K562 (cell line): ENCODE results near the gene COL23A1. TPM values are rescaled to one million over a fixed set of nuclear protein-coding genes. Genes with fewer than 3 reads are reported as not detected.

Experiments
- ATAC-seq: fragments of 200-7000 bp; cut with Tn5 transposase; 3 replicates; pipeline ENCODE4 v1.9.1; 2020; ENCODE audit warnings: moderate library complexity
- BruUV-seq: library from RNA; stranded (reverse); fragments of 400-500 nt; replicated peaks from 2 replicates; lab custom pipeline; 2021; lab: Mats Ljungman, UMichigan
- CTCF ChIA-PET: fragments of 300-600 bp; formaldehyde crosslinking; extraction: SDS; loops from one replicate; lab custom pipeline; 2021; ENCODE audit warnings: low intra/inter-chr PET ratio; lab: Yijun Ruan, JAX
- POLR2A ChIA-PET: fragments of 300-600, 350-650 bp; sonication (Branson Sonifier 250); formaldehyde crosslinking; extraction: SDS; loops from one replicate; lab custom pipeline; 2021; ENCODE audit warnings: antibody characterized with exemption, inconsistent platforms; lab: Yijun Ruan, JAX
- DNase-seq, 4 experiments: peaks; one replicate each; pipeline versions ENCODE4 v3.0.0 to v3.0.0-alpha.2; 2011 to 2018; ENCODE audit warnings: low spot score in 3 of 4, mixed read lengths in 3 of 4; ENCODE audit errors: extremely low read depth in 1 of 4
- FAIRE-seq: peaks from 2 replicates; lab custom pipeline; 2011; peaks lifted over from hg19 to GRCh38; lab: Jason Lieb, UNC
- H2AFZ ChIP-seq: 2 replicates; pipeline ENCODE4 v1.6.0; 2011; ENCODE audit warnings: low read depth, low read length, control low read depth, inconsistent platforms
- H3K27ac ChIP-seq: fragments of 200-600 bp; 3 replicates; pipeline ENCODE4 v1.8.0; 2011; ENCODE audit warnings: low read depth, mild to moderate bottlenecking, control low read depth, inconsistent platforms, low read length, moderate library complexity, mixed read lengths; ENCODE audit errors: extremely low read depth
- H3K27me3 ChIP-seq, 2 experiments: fragments of 300-600 bp in 1 of 2; 2 replicates in 1 of 2; 3 replicates in 1 of 2; pipeline versions ENCODE4 v1.6.0 to v1.8.0; 2011; ENCODE audit warnings: inconsistent platforms in 2 of 2, low read length in 2 of 2, mild to moderate bottlenecking in 1 of 2, mixed read lengths in 1 of 2, moderate library complexity in 1 of 2; ENCODE audit not compliant: control insufficient read depth in 2 of 2, insufficient read depth in 2 of 2
- H3K36me3 ChIP-seq: fragments of 300-600 bp; 3 replicates; pipeline ENCODE4 v1.8.0; 2011; ENCODE audit warnings: mild to moderate bottlenecking, low read length, inconsistent platforms; ENCODE audit not compliant: control insufficient read depth, insufficient read depth
- H3K4me1 ChIP-seq, 2 experiments: fragments of 200-600 bp in 1 of 2; replicated peaks in 1 of 2; 2 replicates in 1 of 2; 3 replicates in 1 of 2; pipeline versions ENCODE4 v1.5.1 to v1.8.0; 2011; ENCODE audit warnings: inconsistent platforms in 2 of 2, low read length in 2 of 2, mild to moderate bottlenecking in 1 of 2, mixed read lengths in 1 of 2, moderate library complexity in 1 of 2; ENCODE audit not compliant: control insufficient read depth in 2 of 2, insufficient read depth in 2 of 2
- H3K4me2 ChIP-seq: 2 replicates; pipeline ENCODE4 v1.6.1; 2011; ENCODE audit warnings: low read length, control low read depth, inconsistent platforms, mixed read lengths; ENCODE audit not compliant: insufficient read depth
- H3K4me3 ChIP-seq: fragments of 200-600 bp; sonication (generic), shearing (Covaris generic); 2 replicates; pipeline ENCODE4 v1.5.1; 2016; ENCODE audit warnings: control low read depth, inconsistent platforms
- H3K79me2 ChIP-seq: fragments of 200-600 bp; 3 replicates; pipeline ENCODE4 v1.8.0; 2011; ENCODE audit warnings: low read length, inconsistent platforms; ENCODE audit not compliant: control insufficient read depth, insufficient read depth
- H3K9ac ChIP-seq, 2 experiments: 2 replicates each; pipeline versions ENCODE4 v1.6.0 to v1.6.1; 2011; ENCODE audit warnings: low read depth in 2 of 2, low read length in 2 of 2, control low read depth in 1 of 2, inconsistent platforms in 1 of 2, mild to moderate bottlenecking in 1 of 2, mixed read lengths in 1 of 2; ENCODE audit not compliant: insufficient read depth in 1 of 2
- H3K9me1 ChIP-seq: one replicate; pipeline ENCODE4 v1.6.0; 2011; ENCODE audit warnings: inconsistent platforms, mild to moderate bottlenecking, low read length, moderate library complexity; ENCODE audit not compliant: control insufficient read depth, insufficient read depth
- H3K9me3 ChIP-seq: replicated peaks from 2 replicates; pipeline ENCODE4 v1.5.1; 2011; ENCODE audit warnings: low read depth, low read length, inconsistent platforms; ENCODE audit not compliant: control insufficient read depth, insufficient read depth
- H4K20me1 ChIP-seq: replicated peaks from 2 replicates; pipeline ENCODE4 v1.6.1; 2011; ENCODE audit warnings: low read length, inconsistent platforms, mixed read lengths; ENCODE audit not compliant: control insufficient read depth, insufficient read depth
- CBFA2T2 ChIP-seq: fragments of 450-650 bp; conservative IDR thresholded peaks from 2 replicates; pipeline ENCODE4 v1.6.1; 2017; ENCODE audit warnings: mild to moderate bottlenecking
- HNRNPLL ChIP-seq: fragments of 200-400 bp; formaldehyde crosslinking; IDR thresholded peaks from 2 replicates; pipeline ENCODE4 v1.6.1; 2017; ENCODE audit warnings: low read length, low read depth, mild to moderate bottlenecking; ENCODE audit not compliant: poor library complexity, severe bottlenecking
- NFIC ChIP-seq: fragments of 450-650 bp; IDR thresholded peaks from 2 replicates; pipeline ENCODE4 v1.6.1; 2017; ENCODE audit warnings: mild to moderate bottlenecking, inconsistent platforms
- NUFIP1 ChIP-seq: fragments of 450-650 bp; IDR thresholded peaks from 2 replicates; pipeline ENCODE4 v1.6.1; 2018; ENCODE audit not compliant: partially characterized antibody
- SAFB2 ChIP-seq: fragments of 200-400 bp; formaldehyde crosslinking; IDR thresholded peaks from 2 replicates; pipeline ENCODE4 v1.6.1; 2018; ENCODE audit warnings: borderline replicate concordance, low read length, low read depth, moderate library complexity; ENCODE audit not compliant: severe bottlenecking
- SNRNP70 ChIP-seq: fragments of 200-400 bp; formaldehyde crosslinking; optimal IDR thresholded peaks from 2 replicates; pipeline ENCODE3; 2017; ENCODE audit warnings: low read depth, low read length
- TAL1 ChIP-seq: fragments of 450-650 bp; IDR thresholded peaks from 2 replicates; pipeline ENCODE4 v1.6.1; 2016; ENCODE audit warnings: mild to moderate bottlenecking
- ZFX ChIP-seq: sonication (generic); formaldehyde crosslinking; IDR thresholded peaks from 2 replicates; pipeline ENCODE4 v1.8.0; 2022; ENCODE audit warnings: mild to moderate bottlenecking, missing genetic modification reagents, moderate library complexity
- WGBS: fragments of 100-300 bp; shearing (Covaris generic); methylation state at CpG from one replicate; pipeline ENCODE4 v1.1.6; 2016; ENCODE audit warnings: low coverage, mixed read lengths; ENCODE audit not compliant: insufficient coverage; ENCODE audit errors: missing lambda C conversion rate; 5-methylcytosine and 5-hydroxymethylcytosine counted together
- in situ Hi-C: fragments of 300-500 bp; cut with MboI; formaldehyde crosslinking; loops from 4 replicates; pipeline ENCODE4 v1.15.0; 2018; ENCODE audit warnings: inconsistent platforms, mixed read lengths
- intact Hi-C: fragments of 100-400 bp; cut with micrococcal nuclease; formaldehyde crosslinking; loops from 2 replicates; pipeline ENCODE4 v1.14.2; 2022
- polyA plus RNA-seq, 8 experiments: library from polyadenylated mRNA; depleted of rRNA in 4 of 8; stranded (reverse) in 5 of 8; unstranded in 3 of 8; fragments of >200 nt; fragmentation: Nextera tagmentation in 2 of 8; fragmentation: Illumina TruSeq in 1 of 8; extraction: Ambion mirVana in 2 of 8; extraction: Trizol in 1 of 8; gene quantifications; 2 replicates each; pipeline versions ENCODE4 v1.2.1 to v1.2.3, GENCODE V29; 2011 to 2014; ENCODE audit warnings: inconsistent platforms in 1 of 8, missing spikeins in 1 of 8
- total RNA-seq, 7 experiments: library from RNA; depleted of rRNA in 6 of 7; stranded (reverse); fragments of >200 nt in 6 of 7; fragmentation: Illumina TruSeq in 2 of 7; extraction: Trizol in 2 of 7; gene quantifications; 2 replicates each; pipeline versions ENCODE4 v1.2.1 to v1.2.3, GENCODE V29; 2011 to 2021; ENCODE audit warnings: low replicate concordance in 1 of 7
- TF ChIP-seq, protein P1 (sequence below), 2 experiments: fragments of 450-650 bp in 1 of 2; sonication (generic) in 1 of 2; formaldehyde crosslinking in 1 of 2; IDR thresholded peaks; 2 replicates each; pipeline versions ENCODE4 v1.7.1 to v1.9.0; 2016 to 2022; ENCODE audit warnings: inconsistent platforms in 1 of 2, mild to moderate bottlenecking in 1 of 2, missing genetic modification reagents in 1 of 2
- TF ChIP-seq, protein P2 (sequence below): fragments of 450-650 bp; IDR thresholded peaks from 2 replicates; pipeline ENCODE4 v1.6.1; 2014; ENCODE audit warnings: low read depth, mild to moderate bottlenecking, moderate library complexity, borderline replicate concordance

The COL23A1 gene
- total and polyA plus RNA-seq, 9 of the 15 experiments (the other 6 are each of a cell fraction or from before 2014, with no cell fraction given), result 0.09 TPM; not detected in 8

DNA sequence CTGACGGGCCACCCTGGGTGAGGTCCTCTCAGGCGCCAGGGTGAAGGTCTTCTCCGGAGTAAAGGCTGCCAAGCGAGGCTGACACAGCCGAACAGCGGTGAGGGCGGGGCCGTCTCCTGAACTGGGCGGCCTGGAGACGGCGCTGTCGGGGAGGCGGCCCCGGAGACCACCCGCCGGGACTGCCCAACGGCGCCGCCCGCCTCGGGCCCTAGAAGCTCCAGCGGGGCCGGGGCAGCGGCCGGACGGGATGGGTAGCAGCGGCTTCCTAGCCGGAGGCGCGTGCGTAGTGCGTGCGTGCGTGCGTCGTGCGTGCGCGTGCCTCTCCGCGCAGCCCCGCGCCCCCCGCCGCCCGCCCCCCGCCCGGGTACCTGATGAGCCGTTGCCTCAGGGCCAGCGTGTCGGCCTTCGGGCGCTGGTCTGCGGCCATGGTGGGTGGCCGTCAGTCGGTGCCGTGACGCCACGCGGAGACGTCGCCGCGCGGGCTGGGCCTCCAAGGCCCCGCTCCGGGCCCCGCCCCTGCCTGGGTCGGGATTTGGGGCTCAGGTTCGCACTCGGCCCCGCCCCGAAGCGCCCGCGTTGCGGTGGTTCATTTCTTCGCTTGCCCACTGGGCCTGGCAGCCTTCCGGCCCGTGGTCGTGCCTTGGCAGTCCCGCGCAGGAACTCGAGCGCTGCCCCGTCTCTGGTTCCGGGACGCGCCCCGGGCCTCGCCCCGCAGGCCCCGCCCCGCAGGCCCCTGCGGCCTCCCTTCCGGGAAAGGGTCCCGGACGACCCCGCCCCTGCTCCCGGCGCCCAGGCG, 357.9 kb downstream of the COL23A1 start, which contains the start of gene PHYKPL:
Gene PHYKPL, minus strand, starts transcription at position 679 of the 796 bp plus-strand sequence. Its CDS starts 252 bp downstream, at position 427.
- ChIA-PET CTCF (no interaction called here), POLR2A (interaction anchor here (0.6 to 13.2 kb wide), 6 partner anchors 9 to 272 kb away, joined by 3 to 162 read pairs (median 6); partner anchors contain the start of gene HNRNPAB)
- peak within 1 kb of the TSS; percentile 87 to 98 for H3K9ac ChIP-seq
- no peaks in the 10 kb centered on the region for H4K20me1 ChIP-seq
- ATAC-seq, result peak; percentile 79
- intact Hi-C loops, result no loop called here
- under 1% methylated on average over 44 of the region's 102 CpGs for WGBS
- H3K4me3 ChIP-seq, result peak within 1 kb of the TSS; percentile 93
- DNase-seq, result peak; percentile 77 to 92 (median 86)
- no peaks in the 10 kb centered on the region for H3K9me3 ChIP-seq
- peaks cover 31 to 39% of the 10 kb centered on the region in 2 experiments for H3K4me1 ChIP-seq
- no peaks in the 10 kb centered on the region for H3K27me3 ChIP-seq
- H3K4me2 ChIP-seq, result peak within 1 kb of the TSS; percentile 98
- no TSS peak for BruUV-seq
- peaks cover 35% of the 10 kb centered on the region for H3K79me2 ChIP-seq
- peaks cover 40% of the 10 kb centered on the region for H3K36me3 ChIP-seq
- no peak for FAIRE-seq
- peak within 1 kb of the TSS; percentile 97 for H2AFZ ChIP-seq
- peak within 1 kb of the TSS; percentile 87 for H3K27ac ChIP-seq
- in situ Hi-C loops, result no loop called here
- H3K9me1 ChIP-seq, result no peaks in the 10 kb centered on the region
- TF ChIP-seq HNRNPLL (no peak), TAL1 (no peak), NFIC (0 out of 2 replicates have a peak, but pooled peaks have one; percentile 43), CBFA2T2 (no peak), NUFIP1 (no peak), SAFB2 (no peak), SNRNP70 (no peak), ZFX (CRISPR knock-in tag) (peak; percentile 98)
- TF ChIP-seq, protein P1, sequence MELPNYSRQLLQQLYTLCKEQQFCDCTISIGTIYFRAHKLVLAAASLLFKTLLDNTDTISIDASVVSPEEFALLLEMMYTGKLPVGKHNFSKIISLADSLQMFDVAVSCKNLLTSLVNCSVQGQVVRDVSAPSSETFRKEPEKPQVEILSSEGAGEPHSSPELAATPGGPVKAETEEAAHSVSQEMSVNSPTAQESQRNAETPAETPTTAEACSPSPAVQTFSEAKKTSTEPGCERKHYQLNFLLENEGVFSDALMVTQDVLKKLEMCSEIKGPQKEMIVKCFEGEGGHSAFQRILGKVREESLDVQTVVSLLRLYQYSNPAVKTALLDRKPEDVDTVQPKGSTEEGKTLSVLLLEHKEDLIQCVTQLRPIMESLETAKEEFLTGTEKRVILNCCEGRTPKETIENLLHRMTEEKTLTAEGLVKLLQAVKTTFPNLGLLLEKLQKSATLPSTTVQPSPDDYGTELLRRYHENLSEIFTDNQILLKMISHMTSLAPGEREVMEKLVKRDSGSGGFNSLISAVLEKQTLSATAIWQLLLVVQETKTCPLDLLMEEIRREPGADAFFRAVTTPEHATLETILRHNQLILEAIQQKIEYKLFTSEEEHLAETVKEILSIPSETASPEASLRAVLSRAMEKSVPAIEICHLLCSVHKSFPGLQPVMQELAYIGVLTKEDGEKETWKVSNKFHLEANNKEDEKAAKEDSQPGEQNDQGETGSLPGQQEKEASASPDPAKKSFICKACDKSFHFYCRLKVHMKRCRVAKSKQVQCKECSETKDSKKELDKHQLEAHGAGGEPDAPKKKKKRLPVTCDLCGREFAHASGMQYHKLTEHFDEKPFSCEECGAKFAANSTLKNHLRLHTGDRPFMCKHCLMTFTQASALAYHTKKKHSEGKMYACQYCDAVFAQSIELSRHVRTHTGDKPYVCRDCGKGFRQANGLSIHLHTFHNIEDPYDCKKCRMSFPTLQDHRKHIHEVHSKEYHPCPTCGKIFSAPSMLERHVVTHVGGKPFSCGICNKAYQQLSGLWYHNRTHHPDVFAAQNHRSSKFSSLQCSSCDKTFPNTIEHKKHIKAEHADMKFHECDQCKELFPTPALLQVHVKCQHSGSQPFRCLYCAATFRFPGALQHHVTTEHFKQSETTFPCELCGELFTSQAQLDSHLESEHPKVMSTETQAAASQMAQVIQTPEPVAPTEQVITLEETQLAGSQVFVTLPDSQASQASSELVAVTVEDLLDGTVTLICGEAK (IDR thresholded peaks at IDR 0.05), result peak; percentile 27; the same call in 1 of the 2 replicates
- TF ChIP-seq, protein P1 (CRISPR knock-in tag; IDR thresholded peaks at IDR 0.05), result no peak
- TF ChIP-seq, protein P2, sequence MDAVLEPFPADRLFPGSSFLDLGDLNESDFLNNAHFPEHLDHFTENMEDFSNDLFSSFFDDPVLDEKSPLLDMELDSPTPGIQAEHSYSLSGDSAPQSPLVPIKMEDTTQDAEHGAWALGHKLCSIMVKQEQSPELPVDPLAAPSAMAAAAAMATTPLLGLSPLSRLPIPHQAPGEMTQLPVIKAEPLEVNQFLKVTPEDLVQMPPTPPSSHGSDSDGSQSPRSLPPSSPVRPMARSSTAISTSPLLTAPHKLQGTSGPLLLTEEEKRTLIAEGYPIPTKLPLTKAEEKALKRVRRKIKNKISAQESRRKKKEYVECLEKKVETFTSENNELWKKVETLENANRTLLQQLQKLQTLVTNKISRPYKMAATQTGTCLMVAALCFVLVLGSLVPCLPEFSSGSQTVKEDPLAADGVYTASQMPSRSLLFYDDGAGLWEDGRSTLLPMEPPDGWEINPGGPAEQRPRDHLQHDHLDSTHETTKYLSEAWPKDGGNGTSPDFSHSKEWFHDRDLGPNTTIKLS, result no peak
